Measurements from ENCODE around the gene PSMC1.

The PSMC1 gene

GRCh38 chr14:90287791-90288190 lies 31.4 kb downstream of the PSMC1 start:
- TF ChIP-seq CTCF (IDR thresholded peaks at IDR 0.05; ENCODE audit: borderline replicate concordance, insufficient read depth, low read depth, low read length): no peak
- no peak overlapping the region for H3K4me3 ChIP-seq (ENCODE audit: low read depth, low read length)

- H3K4me3 ChIP-seq (ENCODE audit: low read depth, low read length): no peak overlapping the region
- no peak for TF ChIP-seq CTCF (IDR thresholded peaks at IDR 0.05; ENCODE audit: borderline replicate concordance, insufficient read depth, low read depth, low read length)
Observed at GRCh38 chr14:90288651-90289355, 32.5 kb downstream of the PSMC1 start.

GRCh38 chr14:90290337-90291011 lies 34.1 kb downstream of the PSMC1 start:
- H3K4me3 ChIP-seq (ENCODE audit: low read depth, low read length): no peak overlapping the region
- no peak for TF ChIP-seq CTCF (IDR thresholded peaks at IDR 0.05; ENCODE audit: borderline replicate concordance, insufficient read depth, low read depth, low read length)

- no peak for TF ChIP-seq CTCF (IDR thresholded peaks at IDR 0.05; ENCODE audit: borderline replicate concordance, insufficient read depth, low read depth, low read length)
- no peak overlapping the region for H3K4me3 ChIP-seq (ENCODE audit: low read depth, low read length)
Observed at GRCh38 chr14:90291699-90292098, 35.3 kb downstream of the PSMC1 start.

GRCh38 chr14:90293766-90294730 lies 37.7 kb downstream of the PSMC1 start:
- H3K4me3 ChIP-seq (ENCODE audit: low read depth, low read length): no peak overlapping the region
- TF ChIP-seq CTCF (IDR thresholded peaks at IDR 0.05; ENCODE audit: borderline replicate concordance, insufficient read depth, low read depth, low read length): no peak

GRCh38 chr14:90294872-90295271 lies 38.5 kb downstream of the PSMC1 start:
- H3K4me3 ChIP-seq (ENCODE audit: low read depth, low read length): no peak overlapping the region
- TF ChIP-seq CTCF (IDR thresholded peaks at IDR 0.05; ENCODE audit: borderline replicate concordance, insufficient read depth, low read depth, low read length): no peak
